Cardiac muscle cell (in vitro differentiated cells and primary cell): ENCODE results near the gene WNT11. TPM values are rescaled to one million over a fixed set of nuclear protein-coding genes. Genes with fewer than 3 reads are reported as not detected.
A peak's percentile ranks its signal among the peaks of the same experiment; 100 is the strongest.

Source experiments
- DNase-seq, 2 donors: peaks; one replicate each; pipeline versions ENCODE4 v3.0.0 to v3.0.0-alpha.2; 2010 to 2017; ENCODE audit warnings: low read depth in 1 of 2, low spot score in 1 of 2
- H3K27ac ChIP-seq: fragments of 200-600 bp; sonication (generic); 2 replicates; pipeline ENCODE4 v1.5.1; 2016
- H3K27me3 ChIP-seq: fragments of 200-600 bp; sonication (generic); 2 replicates; pipeline ENCODE4 v1.6.0; 2016; ENCODE audit warnings: control low read depth
- H3K36me3 ChIP-seq: fragments of 200-600 bp; sonication (generic); 2 replicates; pipeline ENCODE4 v1.5.1; 2016; ENCODE audit warnings: control low read depth
- H3K4me1 ChIP-seq: fragments of 200-600 bp; sonication (generic); 2 replicates; pipeline ENCODE4 v1.8.1; 2017; ENCODE audit warnings: low read depth, mild to moderate bottlenecking, mixed run types
- H3K4me3 ChIP-seq: fragments of 200-600 bp; sonication (generic); 2 replicates; pipeline ENCODE4 v1.5.1; 2016; ENCODE audit warnings: mild to moderate bottlenecking
- H3K9me3 ChIP-seq: fragments of 200-600 bp; sonication (generic); 2 replicates; pipeline ENCODE4 v1.5.1; 2017; ENCODE audit warnings: low read depth, mild to moderate bottlenecking, control low read depth
- CTCF ChIP-seq: IDR thresholded peaks from 2 replicates; pipeline ENCODE4 v1.5.1; 2012; ENCODE audit warnings: low read depth, mild to moderate bottlenecking, low read length
- polyA plus RNA-seq: library from polyadenylated mRNA; unstranded; fragments of >200 nt; fragmentation: Nextera tagmentation; extraction: Ambion mirVana; gene quantifications from 2 replicates; pipeline ENCODE4 v1.2.1, GENCODE V29; 2016
- total RNA-seq: library from RNA; depleted of rRNA; stranded (reverse); fragments of >200 nt; gene quantifications from 2 replicates; pipeline ENCODE4 v1.2.3, GENCODE V29; 2016

The WNT11 gene
- total and polyA plus RNA-seq, 2 experiments from 2014 or later = 87.9 to 107 TPM

- Histone ChIP-seq H3K4me1 (peaks cover 7% of the 10 kb centered on the region), H3K36me3 (no peaks in the 10 kb centered on the region), H3K4me3 (no peak overlapping the region), H3K27ac (no peak overlapping the region), H3K9me3 (no peaks in the 10 kb centered on the region), H3K27me3 (peaks cover 10% of the 10 kb centered on the region)
- no peak for DNase-seq
- TF ChIP-seq CTCF = no peak
Measured at GRCh38 chr11:76217653-76218160, 11.4 kb upstream of the WNT11 start.

GRCh38 chr11:76216536-76217325 is 10.4 kb upstream of the WNT11 start:
- H3K36me3 ChIP-seq = no peaks in the 10 kb centered on the region
- no peak overlapping the region for H3K4me3 ChIP-seq
- H3K4me1 ChIP-seq = peaks cover 7% of the 10 kb centered on the region
- H3K27ac ChIP-seq = peak overlapping the region; percentile 21
- H3K9me3 ChIP-seq = no peaks in the 10 kb centered on the region
- peaks cover 20% of the 10 kb centered on the region for H3K27me3 ChIP-seq
- peak in 1 of 2 donors; percentile 46 for DNase-seq
- no peak for TF ChIP-seq CTCF

GRCh38 chr11:76215941-76216340 is 9.6 kb upstream of the WNT11 start:
- Histone ChIP-seq H3K27me3 (peaks cover 28% of the 10 kb centered on the region), H3K27ac (no peak overlapping the region), H3K9me3 (no peaks in the 10 kb centered on the region), H3K4me1 (peaks cover 7% of the 10 kb centered on the region), H3K4me3 (no peak overlapping the region), H3K36me3 (no peaks in the 10 kb centered on the region)
- no peak for DNase-seq
- no peak for TF ChIP-seq CTCF

GRCh38 chr11:76214968-76215548 is 8.8 kb upstream of the WNT11 start:
- Histone ChIP-seq H3K4me1 (peaks cover 7% of the 10 kb centered on the region), H3K27ac (no peak overlapping the region), H3K36me3 (no peaks in the 10 kb centered on the region), H3K9me3 (no peaks in the 10 kb centered on the region), H3K4me3 (no peak overlapping the region), H3K27me3 (peaks cover 36% of the 10 kb centered on the region)
- no peak for DNase-seq
- TF ChIP-seq CTCF = no peak

- Histone ChIP-seq H3K27me3 (peaks cover 39% of the 10 kb centered on the region), H3K36me3 (no peaks in the 10 kb centered on the region), H3K4me1 (peaks cover 7% of the 10 kb centered on the region), H3K9me3 (no peaks in the 10 kb centered on the region), H3K27ac (no peak overlapping the region), H3K4me3 (no peak overlapping the region)
- DNase-seq = no peak
- TF ChIP-seq CTCF = no peak
Measured at GRCh38 chr11:76214186-76214585, 7.9 kb upstream of the WNT11 start.
